WTC11 (cell line): Measurements from ENCODE around the gene STRIP1.

ENCODE experiments used
- ARID4B ChIP-seq: sonication (generic); formaldehyde crosslinking; IDR thresholded peaks from 2 replicates; pipeline ENCODE4 v1.8.0; 2023; ENCODE audit warnings: missing genetic modification reagents, mild to moderate bottlenecking, borderline replicate concordance
- ATF1 ChIP-seq: sonication (generic); formaldehyde crosslinking; IDR thresholded peaks from 2 replicates; pipeline ENCODE4 v1.8.1; 2023; ENCODE audit warnings: mild to moderate bottlenecking, moderate library complexity, missing genetic modification reagents
- CREM ChIP-seq: sonication (generic); formaldehyde crosslinking; IDR thresholded peaks from 2 replicates; pipeline ENCODE4 v1.8.1; 2022; ENCODE audit warnings: mild to moderate bottlenecking, missing genetic modification reagents, moderate library complexity
- CTCF ChIP-seq: fragments of 200-600 bp; IDR thresholded peaks from 2 replicates; pipeline ENCODE4 v1.8.0; 2022; ENCODE audit warnings: antibody characterized with exemption
- HMGXB4 ChIP-seq: sonication (generic); formaldehyde crosslinking; IDR thresholded peaks from 2 replicates; pipeline ENCODE4 v1.8.1; 2023; ENCODE audit warnings: mild to moderate bottlenecking, moderate library complexity, missing genetic modification reagents
- STAT6 ChIP-seq: sonication (generic); formaldehyde crosslinking; conservative IDR thresholded peaks from 2 replicates; pipeline ENCODE4 v1.8.1; 2023; ENCODE audit warnings: mild to moderate bottlenecking, low read depth, missing genetic modification reagents, moderate library complexity

GRCh38 chr1:110056285-110056683 lies 21.9 kb downstream of the STRIP1 start:
- TF ChIP-seq CTCF (no peak), ATF1 (no peak), STAT6 (no peak), CREM (CRISPR knock-in tag) (no peak), ARID4B (no peak), HMGXB4 (CRISPR knock-in tag) (no peak)
